Smooth muscle cell (in vitro differentiated cells): Measurements from ENCODE around the gene MRPL2. TPM values are rescaled to one million over a fixed set of nuclear protein-coding genes. Genes with fewer than 3 reads are reported as not detected.

Experiments
- DNase-seq: peaks from one replicate; lab custom pipeline; 2025; ENCODE audit not compliant: unreplicated experiment; lab: John Stamatoyannopoulos, UW
- H2AFZ ChIP-seq: fragments of 200-600 bp; sonication (generic); 2 replicates; pipeline ENCODE4 v1.6.0; 2016; ENCODE audit warnings: antibody characterized with exemption, low read depth, mild to moderate bottlenecking
- H3F3A ChIP-seq: fragments of 200-600 bp; sonication (generic); 2 replicates; pipeline ENCODE4 v1.6.0; 2017; ENCODE audit warnings: antibody characterized with exemption, low read depth
- H3K27ac ChIP-seq: fragments of 200-600 bp; sonication (generic); 2 replicates; pipeline ENCODE4 v1.5.1; 2016; ENCODE audit warnings: low read depth, mild to moderate bottlenecking
- H3K27me3 ChIP-seq: fragments of 200-600 bp; sonication (generic); 2 replicates; pipeline ENCODE4 v1.6.1; 2016; ENCODE audit warnings: low read depth, mild to moderate bottlenecking
- H3K36me3 ChIP-seq: fragments of 200-600 bp; sonication (generic); 2 replicates; pipeline ENCODE4 v1.5.1; 2016; ENCODE audit warnings: low read depth
- H3K4me1 ChIP-seq: fragments of 200-600 bp; sonication (generic); 2 replicates; pipeline ENCODE4 v1.5.1; 2016; ENCODE audit warnings: low read depth
- H3K4me2 ChIP-seq: fragments of 200-600 bp; sonication (generic); 2 replicates; pipeline ENCODE4 v1.6.0; 2016; ENCODE audit warnings: mild to moderate bottlenecking
- H3K4me3 ChIP-seq: fragments of 200-600 bp; sonication (generic); 2 replicates; pipeline ENCODE4 v1.5.1; 2016; ENCODE audit warnings: mild to moderate bottlenecking
- H3K79me2 ChIP-seq: fragments of 200-600 bp; sonication (generic); 2 replicates; pipeline ENCODE4 v1.6.0; 2016; ENCODE audit warnings: low read depth, mild to moderate bottlenecking
- H3K9ac ChIP-seq: fragments of 200-600 bp; sonication (generic); 2 replicates; pipeline ENCODE4 v1.6.0; 2016; ENCODE audit warnings: low read depth
- H3K9me3 ChIP-seq: fragments of 200-600 bp; sonication (generic); replicated peaks from 2 replicates; pipeline ENCODE4 v1.5.1; 2016; ENCODE audit warnings: low read depth
- H4K20me1 ChIP-seq: fragments of 200-600 bp; sonication (generic); 2 replicates; pipeline ENCODE4 v1.6.0; 2016; ENCODE audit warnings: low read depth
- WGBS: methylation state at CpG from one replicate; pipeline ENCODE4 v1.1.7; 2016; ENCODE audit warnings: low lambda C conversion rate; 5-methylcytosine and 5-hydroxymethylcytosine counted together
- polyA plus RNA-seq: library from polyadenylated mRNA; unstranded; fragments of >200 nt; fragmentation: Nextera tagmentation; extraction: Ambion mirVana; gene quantifications from 2 replicates; pipeline ENCODE4 v1.2.1, GENCODE V29; 2016
- total RNA-seq: library from RNA; depleted of rRNA; stranded (reverse); fragments of >200 nt; gene quantifications from 2 replicates; pipeline ENCODE4 v1.2.3, GENCODE V29; 2014
- TF ChIP-seq, protein P1 (sequence below): fragments of 200-600 bp; sonication (generic); IDR thresholded peaks from 2 replicates; pipeline ENCODE4 v1.5.1; 2017; ENCODE audit warnings: borderline replicate concordance, mild to moderate bottlenecking, antibody characterized with exemption; ENCODE audit not compliant: insufficient read depth, poor library complexity, severe bottlenecking

The MRPL2 gene
- total and polyA plus RNA-seq, 2 experiments from 2014 or later = 24.0 to 112 TPM

DNA sequence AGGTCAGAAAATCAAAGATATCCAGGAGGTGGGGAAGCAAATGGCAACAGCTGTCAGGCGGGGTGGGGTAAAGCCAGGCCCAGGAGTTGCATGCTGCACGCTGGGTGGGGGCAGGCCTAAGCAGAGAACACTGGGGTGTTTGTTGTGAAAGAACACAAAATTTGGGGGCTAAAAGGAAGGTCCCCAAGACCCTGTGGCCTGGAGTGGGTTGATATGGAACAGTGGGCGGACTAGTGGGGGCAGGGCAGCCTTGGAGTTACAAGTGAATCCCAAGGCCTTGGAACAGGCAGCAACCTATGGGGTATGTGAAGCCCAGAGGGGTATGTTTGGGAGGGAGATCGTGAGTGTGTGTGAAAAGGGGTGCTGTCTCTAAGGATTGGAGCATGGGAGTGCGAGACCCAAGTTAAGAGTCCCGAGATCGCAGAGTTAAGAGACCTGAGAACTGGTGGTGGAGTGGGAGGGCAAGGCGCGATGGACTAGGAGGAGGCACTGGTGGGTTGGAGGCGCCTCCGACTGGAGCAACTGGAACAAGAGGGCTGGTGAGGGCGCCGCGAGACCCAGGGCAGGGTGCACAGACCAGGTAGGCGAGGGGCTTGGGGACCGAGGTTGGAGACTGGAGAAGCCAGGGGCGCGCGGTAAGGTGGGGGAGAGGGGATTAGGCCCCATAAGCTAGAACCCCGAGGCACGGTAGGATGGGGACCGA lies 6.2 kb downstream of the MRPL2 start:
- H3F3A ChIP-seq = peaks cover 2% of the 10 kb centered on the region
- H3K36me3 ChIP-seq = no peaks in the 10 kb centered on the region
- H3K4me1 ChIP-seq = peaks cover 13% of the 10 kb centered on the region
- H3K27ac ChIP-seq = peak overlapping the region; percentile 83
- 16% methylated on average over 20 of the region's 22 CpGs for WGBS
- H3K4me2 ChIP-seq = peak overlapping the region; percentile 97
- peak overlapping the region; percentile 90 for H3K9ac ChIP-seq
- no peak for DNase-seq
- no peaks in the 10 kb centered on the region for H3K9me3 ChIP-seq
- no peaks in the 10 kb centered on the region for H3K27me3 ChIP-seq
- H3K79me2 ChIP-seq = peaks cover 40% of the 10 kb centered on the region
- no peak overlapping the region for H2AFZ ChIP-seq
- no peaks in the 10 kb centered on the region for H4K20me1 ChIP-seq
- peak overlapping the region; percentile 80 for H3K4me3 ChIP-seq
- TF ChIP-seq, protein P1, sequence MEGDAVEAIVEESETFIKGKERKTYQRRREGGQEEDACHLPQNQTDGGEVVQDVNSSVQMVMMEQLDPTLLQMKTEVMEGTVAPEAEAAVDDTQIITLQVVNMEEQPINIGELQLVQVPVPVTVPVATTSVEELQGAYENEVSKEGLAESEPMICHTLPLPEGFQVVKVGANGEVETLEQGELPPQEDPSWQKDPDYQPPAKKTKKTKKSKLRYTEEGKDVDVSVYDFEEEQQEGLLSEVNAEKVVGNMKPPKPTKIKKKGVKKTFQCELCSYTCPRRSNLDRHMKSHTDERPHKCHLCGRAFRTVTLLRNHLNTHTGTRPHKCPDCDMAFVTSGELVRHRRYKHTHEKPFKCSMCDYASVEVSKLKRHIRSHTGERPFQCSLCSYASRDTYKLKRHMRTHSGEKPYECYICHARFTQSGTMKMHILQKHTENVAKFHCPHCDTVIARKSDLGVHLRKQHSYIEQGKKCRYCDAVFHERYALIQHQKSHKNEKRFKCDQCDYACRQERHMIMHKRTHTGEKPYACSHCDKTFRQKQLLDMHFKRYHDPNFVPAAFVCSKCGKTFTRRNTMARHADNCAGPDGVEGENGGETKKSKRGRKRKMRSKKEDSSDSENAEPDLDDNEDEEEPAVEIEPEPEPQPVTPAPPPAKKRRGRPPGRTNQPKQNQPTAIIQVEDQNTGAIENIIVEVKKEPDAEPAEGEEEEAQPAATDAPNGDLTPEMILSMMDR = no peak

- H3K4me1 ChIP-seq = peaks cover 13% of the 10 kb centered on the region
- H4K20me1 ChIP-seq = no peaks in the 10 kb centered on the region
- no peak overlapping the region for H2AFZ ChIP-seq
- H3K4me2 ChIP-seq = peak overlapping the region; percentile 97
- no peaks in the 10 kb centered on the region for H3K9me3 ChIP-seq
- WGBS = 87% methylated on average over 19 of the region's 19 CpGs
- H3K36me3 ChIP-seq = no peaks in the 10 kb centered on the region
- TF ChIP-seq, protein P1 = no peak
- no peak for DNase-seq
- peak overlapping the region; percentile 90 for H3K9ac ChIP-seq
- H3K27ac ChIP-seq = no peak overlapping the region
- peak overlapping the region; percentile 80 for H3K4me3 ChIP-seq
- peaks cover 2% of the 10 kb centered on the region for H3F3A ChIP-seq
- peaks cover 36% of the 10 kb centered on the region for H3K79me2 ChIP-seq
- H3K27me3 ChIP-seq = no peaks in the 10 kb centered on the region
Measured at GRCh38 chr6:43052225-43052841, 6.9 kb downstream of the MRPL2 start.

DNA sequence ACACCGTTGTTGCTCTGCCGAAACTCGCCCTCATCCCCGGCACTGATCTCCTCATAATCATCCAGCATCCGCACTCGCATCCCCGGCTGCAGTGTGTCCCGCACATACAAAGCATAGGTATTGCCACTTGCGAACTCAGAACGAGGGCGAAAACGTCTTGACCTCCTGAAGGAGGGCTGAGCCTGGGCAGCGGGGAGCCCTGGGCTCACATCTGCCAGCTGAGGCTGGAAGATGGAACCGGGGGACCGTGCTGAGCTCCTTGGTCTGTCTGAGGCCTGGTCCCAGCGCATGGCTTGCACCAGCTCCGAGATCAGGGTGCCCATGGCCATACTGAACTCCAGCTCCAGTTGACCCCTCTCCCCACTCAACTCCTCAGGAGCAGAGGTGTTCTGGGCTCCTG lies 8.3 kb downstream of the MRPL2 start:
- H2AFZ ChIP-seq = no peak overlapping the region
- H3K36me3 ChIP-seq = no peaks in the 10 kb centered on the region
- H3F3A ChIP-seq = peaks cover 2% of the 10 kb centered on the region
- peak overlapping the region; percentile 97 for H3K4me2 ChIP-seq
- H3K9ac ChIP-seq = peak overlapping the region; percentile 30
- H3K27ac ChIP-seq = no peak overlapping the region
- TF ChIP-seq, protein P1 = no peak
- H4K20me1 ChIP-seq = no peaks in the 10 kb centered on the region
- DNase-seq = no peak
- peaks cover 36% of the 10 kb centered on the region for H3K79me2 ChIP-seq
- H3K27me3 ChIP-seq = no peaks in the 10 kb centered on the region
- 97% methylated on average over 17 of the region's 17 CpGs for WGBS
- no peaks in the 10 kb centered on the region for H3K9me3 ChIP-seq
- H3K4me3 ChIP-seq = no peak overlapping the region
- peaks cover 13% of the 10 kb centered on the region for H3K4me1 ChIP-seq
